ENCODE data around the gene ZCCHC14. TPM values are rescaled to one million over a fixed set of nuclear protein-coding genes. Genes with fewer than 3 reads are reported as not detected.

Gene ZCCHC14
- total and polyA plus RNA-seq, 2 of the 8 experiments (the other 6 are each of a cell fraction or from before 2014, with no cell fraction given): 8.2 to 28.2 TPM

DNA sequence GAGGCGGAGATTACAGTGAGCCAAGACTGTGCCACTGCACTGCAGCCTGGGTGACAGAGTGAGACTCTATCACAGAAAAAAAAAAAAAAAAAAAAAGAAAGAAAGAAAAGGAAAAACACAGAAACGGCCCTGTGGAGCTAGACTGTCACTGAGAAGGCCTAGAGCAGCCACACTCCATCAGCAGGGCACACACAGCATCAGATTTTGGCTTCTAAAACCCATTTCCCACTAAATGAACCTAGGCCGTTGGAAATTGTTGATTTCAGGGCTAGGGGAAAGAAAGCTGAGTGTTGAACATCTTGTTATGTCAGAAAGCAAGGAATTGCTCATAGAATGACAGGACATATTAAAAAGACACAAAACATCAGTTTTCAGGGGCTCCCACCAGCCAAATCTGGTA is 48.9 kb downstream of the ZCCHC14 start (continued):
- TF ChIP-seq CHD2 (IDR thresholded peaks at IDR 0.05; ENCODE audit: low read length): no peak
- TF ChIP-seq CEBPB (IDR thresholded peaks at IDR 0.05; ENCODE audit: low read depth, low read length): no peak
- TF ChIP-seq, protein P1, sequence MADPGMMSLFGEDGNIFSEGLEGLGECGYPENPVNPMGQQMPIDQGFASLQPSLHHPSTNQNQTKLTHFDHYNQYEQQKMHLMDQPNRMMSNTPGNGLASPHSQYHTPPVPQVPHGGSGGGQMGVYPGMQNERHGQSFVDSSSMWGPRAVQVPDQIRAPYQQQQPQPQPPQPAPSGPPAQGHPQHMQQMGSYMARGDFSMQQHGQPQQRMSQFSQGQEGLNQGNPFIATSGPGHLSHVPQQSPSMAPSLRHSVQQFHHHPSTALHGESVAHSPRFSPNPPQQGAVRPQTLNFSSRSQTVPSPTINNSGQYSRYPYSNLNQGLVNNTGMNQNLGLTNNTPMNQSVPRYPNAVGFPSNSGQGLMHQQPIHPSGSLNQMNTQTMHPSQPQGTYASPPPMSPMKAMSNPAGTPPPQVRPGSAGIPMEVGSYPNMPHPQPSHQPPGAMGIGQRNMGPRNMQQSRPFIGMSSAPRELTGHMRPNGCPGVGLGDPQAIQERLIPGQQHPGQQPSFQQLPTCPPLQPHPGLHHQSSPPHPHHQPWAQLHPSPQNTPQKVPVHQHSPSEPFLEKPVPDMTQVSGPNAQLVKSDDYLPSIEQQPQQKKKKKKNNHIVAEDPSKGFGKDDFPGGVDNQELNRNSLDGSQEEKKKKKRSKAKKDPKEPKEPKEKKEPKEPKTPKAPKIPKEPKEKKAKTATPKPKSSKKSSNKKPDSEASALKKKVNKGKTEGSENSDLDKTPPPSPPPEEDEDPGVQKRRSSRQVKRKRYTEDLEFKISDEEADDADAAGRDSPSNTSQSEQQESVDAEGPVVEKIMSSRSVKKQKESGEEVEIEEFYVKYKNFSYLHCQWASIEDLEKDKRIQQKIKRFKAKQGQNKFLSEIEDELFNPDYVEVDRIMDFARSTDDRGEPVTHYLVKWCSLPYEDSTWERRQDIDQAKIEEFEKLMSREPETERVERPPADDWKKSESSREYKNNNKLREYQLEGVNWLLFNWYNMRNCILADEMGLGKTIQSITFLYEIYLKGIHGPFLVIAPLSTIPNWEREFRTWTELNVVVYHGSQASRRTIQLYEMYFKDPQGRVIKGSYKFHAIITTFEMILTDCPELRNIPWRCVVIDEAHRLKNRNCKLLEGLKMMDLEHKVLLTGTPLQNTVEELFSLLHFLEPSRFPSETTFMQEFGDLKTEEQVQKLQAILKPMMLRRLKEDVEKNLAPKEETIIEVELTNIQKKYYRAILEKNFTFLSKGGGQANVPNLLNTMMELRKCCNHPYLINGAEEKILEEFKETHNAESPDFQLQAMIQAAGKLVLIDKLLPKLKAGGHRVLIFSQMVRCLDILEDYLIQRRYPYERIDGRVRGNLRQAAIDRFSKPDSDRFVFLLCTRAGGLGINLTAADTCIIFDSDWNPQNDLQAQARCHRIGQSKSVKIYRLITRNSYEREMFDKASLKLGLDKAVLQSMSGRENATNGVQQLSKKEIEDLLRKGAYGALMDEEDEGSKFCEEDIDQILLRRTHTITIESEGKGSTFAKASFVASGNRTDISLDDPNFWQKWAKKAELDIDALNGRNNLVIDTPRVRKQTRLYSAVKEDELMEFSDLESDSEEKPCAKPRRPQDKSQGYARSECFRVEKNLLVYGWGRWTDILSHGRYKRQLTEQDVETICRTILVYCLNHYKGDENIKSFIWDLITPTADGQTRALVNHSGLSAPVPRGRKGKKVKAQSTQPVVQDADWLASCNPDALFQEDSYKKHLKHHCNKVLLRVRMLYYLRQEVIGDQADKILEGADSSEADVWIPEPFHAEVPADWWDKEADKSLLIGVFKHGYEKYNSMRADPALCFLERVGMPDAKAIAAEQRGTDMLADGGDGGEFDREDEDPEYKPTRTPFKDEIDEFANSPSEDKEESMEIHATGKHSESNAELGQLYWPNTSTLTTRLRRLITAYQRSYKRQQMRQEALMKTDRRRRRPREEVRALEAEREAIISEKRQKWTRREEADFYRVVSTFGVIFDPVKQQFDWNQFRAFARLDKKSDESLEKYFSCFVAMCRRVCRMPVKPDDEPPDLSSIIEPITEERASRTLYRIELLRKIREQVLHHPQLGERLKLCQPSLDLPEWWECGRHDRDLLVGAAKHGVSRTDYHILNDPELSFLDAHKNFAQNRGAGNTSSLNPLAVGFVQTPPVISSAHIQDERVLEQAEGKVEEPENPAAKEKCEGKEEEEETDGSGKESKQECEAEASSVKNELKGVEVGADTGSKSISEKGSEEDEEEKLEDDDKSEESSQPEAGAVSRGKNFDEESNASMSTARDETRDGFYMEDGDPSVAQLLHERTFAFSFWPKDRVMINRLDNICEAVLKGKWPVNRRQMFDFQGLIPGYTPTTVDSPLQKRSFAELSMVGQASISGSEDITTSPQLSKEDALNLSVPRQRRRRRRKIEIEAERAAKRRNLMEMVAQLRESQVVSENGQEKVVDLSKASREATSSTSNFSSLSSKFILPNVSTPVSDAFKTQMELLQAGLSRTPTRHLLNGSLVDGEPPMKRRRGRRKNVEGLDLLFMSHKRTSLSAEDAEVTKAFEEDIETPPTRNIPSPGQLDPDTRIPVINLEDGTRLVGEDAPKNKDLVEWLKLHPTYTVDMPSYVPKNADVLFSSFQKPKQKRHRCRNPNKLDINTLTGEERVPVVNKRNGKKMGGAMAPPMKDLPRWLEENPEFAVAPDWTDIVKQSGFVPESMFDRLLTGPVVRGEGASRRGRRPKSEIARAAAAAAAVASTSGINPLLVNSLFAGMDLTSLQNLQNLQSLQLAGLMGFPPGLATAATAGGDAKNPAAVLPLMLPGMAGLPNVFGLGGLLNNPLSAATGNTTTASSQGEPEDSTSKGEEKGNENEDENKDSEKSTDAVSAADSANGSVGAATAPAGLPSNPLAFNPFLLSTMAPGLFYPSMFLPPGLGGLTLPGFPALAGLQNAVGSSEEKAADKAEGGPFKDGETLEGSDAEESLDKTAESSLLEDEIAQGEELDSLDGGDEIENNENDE (IDR thresholded peaks at IDR 0.05; ENCODE audit: insufficient replicate concordance, low read length): no peak
- TF ChIP-seq CHD1 (IDR thresholded peaks at IDR 0.05; ENCODE audit: low read depth, low read length): no peak
